ENCODE results near the gene UNC5B.
"Not testable (repeated sequence)": the region's sequence is repeated elsewhere in the genome, so short reads cannot be mapped to it uniquely, and the experiment has no call there.

The UNC5B gene

DNA sequence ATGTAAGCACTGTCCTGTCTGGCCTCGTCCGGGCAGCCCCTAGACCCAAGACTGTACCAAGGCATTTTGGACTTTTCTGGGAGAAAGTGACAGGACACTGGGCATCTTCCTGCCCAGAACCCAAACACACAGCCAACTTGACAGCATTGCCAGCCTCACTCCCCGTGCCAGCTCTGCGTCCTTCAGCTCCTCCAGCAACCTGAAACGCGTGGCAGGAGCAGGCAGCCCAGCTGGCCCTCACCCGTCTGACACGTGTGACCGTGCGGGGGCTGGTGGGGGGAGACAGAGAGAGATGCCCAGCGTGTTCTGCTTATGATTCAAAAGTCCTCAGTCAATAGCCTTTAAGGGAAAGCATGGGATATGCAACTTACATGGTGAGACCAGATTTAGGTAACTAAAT, 56.4 kb downstream of the UNC5B start:
- no peak for DNase-seq

DNA sequence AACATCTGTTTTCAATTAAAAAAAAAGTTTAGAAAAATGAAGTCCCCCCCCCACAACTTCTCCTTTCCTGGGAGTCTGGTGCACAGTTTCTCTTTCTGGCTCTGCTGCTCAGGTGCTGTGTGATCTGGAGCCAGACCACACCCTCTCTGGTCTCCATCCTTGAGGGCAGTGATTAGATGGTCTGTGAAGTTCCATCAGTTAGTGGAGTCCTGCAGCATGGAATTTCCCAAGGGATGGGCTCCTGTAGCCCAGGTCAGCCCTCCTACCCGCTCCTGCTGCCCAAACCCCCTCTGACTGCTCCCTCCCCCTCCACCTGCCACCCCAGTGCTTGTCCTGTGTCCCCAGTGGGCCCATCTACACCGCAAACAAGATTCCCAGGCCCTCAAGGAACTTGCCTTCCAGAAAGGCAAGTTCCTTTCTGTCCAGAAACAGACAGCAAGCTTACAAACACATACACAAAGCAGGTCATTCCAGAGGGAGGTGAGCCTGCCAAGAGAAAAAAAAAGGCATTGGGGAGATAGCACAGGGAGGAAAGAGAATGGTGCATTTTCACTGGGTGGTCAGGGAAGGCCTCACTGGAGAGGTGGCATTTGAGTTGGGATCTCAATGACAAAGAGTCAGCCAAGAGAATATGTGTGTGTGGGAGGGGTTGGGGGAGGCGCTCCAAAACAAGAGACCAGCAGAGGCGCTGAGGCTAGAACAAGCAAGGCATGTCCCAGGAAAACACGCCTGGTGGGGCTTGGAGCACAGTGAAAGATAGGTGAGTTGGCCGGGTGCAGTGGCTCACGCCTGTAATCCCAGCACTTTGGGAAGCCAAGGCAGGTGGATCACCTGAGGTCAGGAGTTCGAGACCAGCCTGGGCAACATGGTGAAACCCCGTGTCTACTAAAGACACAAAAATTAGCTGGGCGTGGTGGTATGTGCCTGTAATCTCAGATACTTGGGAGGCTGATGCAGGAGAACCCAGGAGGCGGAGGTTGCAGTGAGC, 57.2 kb downstream of the UNC5B start:
- no peak for DNase-seq

GRCh38 chr10:71270301-71271220, 58.2 kb downstream of the UNC5B start:
- peak; percentile 84 to 93 for DNase-seq

DNA sequence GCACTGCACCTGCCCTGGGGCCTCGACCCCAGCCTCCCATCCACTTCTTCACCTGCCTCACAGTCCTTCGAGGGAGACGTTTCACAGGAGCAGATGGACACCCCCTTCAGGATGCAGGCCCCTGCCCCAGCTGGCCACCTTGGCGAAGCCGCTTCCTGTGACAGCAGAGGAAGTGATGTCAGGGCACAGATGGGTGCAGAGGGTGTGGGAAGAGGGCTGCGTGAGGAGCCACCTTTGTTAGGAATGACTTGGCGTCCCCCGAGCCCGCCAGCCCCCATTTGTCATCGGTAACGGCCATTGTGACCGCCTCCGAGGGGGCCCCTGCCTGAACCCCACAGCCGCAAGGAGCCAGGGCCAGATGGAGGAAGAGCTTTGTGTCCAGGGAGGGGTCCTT, 59.3 kb downstream of the UNC5B start:
- peak; percentile 10 to 18 for DNase-seq

GRCh38 chr10:71272056-71272771, 59.8 kb downstream of the UNC5B start:
- DNase-seq = peak; percentile 71 to 75

DNA sequence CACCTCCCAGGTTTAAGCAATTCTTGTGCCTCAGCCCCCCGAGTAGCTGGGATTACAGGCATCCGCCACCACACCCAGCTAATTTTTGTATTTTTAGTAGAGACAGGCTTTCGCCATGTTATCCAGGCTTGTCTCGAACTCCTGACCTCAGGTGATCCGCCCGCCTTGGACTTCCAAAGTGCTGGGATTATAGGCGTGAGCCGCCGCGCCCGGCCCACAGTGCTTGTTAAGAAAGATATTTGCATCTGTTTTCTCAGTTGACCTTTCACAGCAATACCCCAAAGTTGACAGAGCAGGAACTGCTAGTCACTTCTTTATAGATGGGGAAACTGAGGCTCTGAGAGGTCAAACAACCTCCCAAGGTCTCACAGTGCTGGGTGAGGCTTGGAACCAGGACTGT, 60.6 kb downstream of the UNC5B start:
- DNase-seq = not testable (repeated sequence)

GRCh38 chr10:71273506-71273905, 61.1 kb downstream of the UNC5B start:
- no peak for DNase-seq

- DNase-seq = peak; percentile 70 to 75
These were observed 62.8 kb downstream of the UNC5B start for GRCh38 chr10:71274901-71275796.

GRCh38 chr10:71276873-71277272, 64.5 kb downstream of the UNC5B start:
- no peak for DNase-seq

GRCh38 chr10:71277914-71278665, 65.7 kb downstream of the UNC5B start:
- no peak for DNase-seq

DNA sequence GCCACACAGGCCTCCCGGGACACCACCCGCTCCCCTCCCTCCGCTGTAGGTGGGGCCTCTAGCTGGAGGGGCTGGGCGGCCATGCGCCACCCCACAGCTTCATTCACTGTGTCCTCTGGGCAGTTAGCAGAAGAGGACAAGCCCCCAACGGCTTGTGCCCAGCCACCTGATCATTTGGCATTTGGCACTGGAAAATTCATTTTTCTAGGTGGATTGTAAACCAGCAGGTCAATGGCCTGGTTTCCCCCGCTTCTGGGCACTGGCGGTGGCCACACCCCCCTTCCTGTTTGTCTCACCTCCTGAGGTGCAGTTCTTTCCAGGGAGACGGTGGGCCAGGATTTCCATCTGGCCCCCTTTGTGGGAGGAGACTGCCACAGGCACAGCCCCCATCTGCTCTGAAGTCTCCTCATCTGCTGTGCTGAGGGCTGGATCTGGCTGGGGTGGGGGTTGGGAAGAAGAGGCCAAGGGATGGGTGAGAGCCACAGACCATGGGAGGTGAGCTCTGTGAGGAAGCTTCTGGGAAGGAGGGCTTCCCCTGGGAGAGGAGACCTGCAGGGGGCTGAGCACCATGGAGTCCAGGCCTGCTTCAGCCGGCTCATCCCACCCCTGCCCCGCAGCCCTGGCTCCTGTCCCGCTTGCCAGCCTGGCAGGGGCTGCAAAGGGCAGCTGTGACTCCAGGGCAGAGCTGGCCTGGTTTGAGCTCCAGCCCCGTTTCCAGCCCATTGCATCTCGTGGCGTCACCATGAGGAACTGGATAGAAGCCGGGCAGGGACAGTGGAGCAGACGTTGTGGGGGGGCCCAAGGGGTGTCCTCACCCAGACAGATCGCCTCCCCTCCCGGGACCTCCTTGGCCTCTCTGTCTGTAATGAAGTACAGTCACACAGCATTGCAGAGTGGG, 66.6 kb downstream of the UNC5B start:
- no peak for DNase-seq

GRCh38 chr10:71279590-71280170, 67.3 kb downstream of the UNC5B start:
- DNase-seq = no peak

DNA sequence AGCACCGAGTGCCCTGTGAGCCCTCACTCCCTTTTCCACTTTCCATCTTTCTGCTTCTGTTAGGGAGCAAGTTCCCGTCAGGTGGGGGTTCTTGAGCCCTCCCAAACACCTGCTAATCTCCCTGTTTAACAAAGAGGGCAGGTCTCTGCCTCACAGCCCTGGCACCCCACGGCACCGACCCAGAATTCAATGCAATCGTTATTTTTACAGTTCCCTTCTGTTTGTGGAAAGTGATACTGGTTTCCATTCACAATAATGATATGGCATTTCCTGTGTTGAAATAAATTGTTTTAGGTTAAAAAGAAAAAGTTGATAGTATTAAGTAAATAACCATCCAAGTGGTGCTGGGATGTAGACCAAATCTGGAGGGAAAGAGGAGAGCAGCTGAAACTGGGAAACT, 67.8 kb downstream of the UNC5B start:
- no peak for DNase-seq

GRCh38 chr10:71280825-71281224, 68.5 kb downstream of the UNC5B start:
- no peak for DNase-seq

DNA sequence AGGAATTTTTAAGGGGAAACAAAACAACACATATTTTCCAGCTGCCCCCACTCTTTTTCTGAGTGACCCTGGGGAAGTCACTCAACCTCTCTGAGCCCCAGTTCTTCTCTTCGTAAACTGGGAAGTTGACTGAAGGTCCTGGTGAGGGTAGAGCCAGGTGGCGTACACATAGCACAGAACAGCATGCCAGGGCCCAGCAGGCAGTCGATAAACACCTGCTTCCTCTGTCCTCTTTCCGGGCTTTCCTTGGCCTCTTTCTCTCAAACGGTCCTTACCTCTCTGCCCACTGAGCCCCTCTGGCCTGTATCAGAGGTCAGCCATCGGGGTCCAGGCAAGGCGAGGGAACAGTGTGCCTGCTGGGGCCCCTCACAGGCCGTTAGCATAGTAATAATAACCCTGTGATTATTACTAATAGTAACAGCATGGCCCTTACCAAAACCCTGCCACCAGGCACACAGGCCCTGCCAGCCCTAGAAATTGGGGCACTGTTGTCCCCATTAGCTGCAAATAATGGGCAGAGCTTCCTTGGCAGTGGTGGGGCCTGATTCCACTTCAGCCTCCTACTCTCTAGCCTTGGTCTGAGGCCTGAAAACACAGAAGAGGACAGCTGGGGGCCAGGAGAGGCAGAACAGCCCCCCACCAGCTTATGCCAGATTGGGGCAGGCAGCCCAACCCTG, 69.4 kb downstream of the UNC5B start:
- no peak for DNase-seq

GRCh38 chr10:71282323-71282680, 69.9 kb downstream of the UNC5B start:
- DNase-seq = no peak

- no peak for DNase-seq
These were observed 71.0 kb downstream of the UNC5B start for GRCh38 chr10:71283410-71283809.

GRCh38 chr10:71283876-71284275, 71.5 kb downstream of the UNC5B start:
- no peak for DNase-seq

All from Kasumi-1 (cell line).